HG03108 (cell line): ENCODE results near the gene AKNA.

Source experiments
- ATAC-seq: cut with Tn5 transposase; IDR thresholded peaks from one replicate; pipeline ENCODE4 v1.9.1; 2021; ENCODE audit warnings: moderate library complexity; ENCODE audit not compliant: unreplicated experiment

AKNA gene

DNA sequence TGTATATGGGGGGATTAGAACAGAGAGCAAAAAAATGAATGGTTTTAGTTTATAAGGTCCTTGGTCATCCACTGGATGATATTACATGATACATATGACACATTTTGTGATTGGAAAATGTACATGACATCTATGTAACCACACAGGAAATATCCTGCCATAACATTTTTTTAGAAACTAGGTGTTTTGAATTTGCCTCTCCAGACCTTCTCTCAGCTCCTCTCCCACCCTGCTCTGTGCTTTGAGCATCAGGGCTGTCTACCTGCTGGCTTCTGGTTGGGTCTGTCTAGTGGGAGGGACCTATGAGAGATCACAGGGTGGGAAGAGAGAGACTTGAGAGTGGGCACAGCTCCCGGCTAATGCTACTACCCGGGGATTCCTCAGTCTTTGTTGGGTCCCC lies 24.4 kb downstream of the AKNA start:
- no peak for ATAC-seq

DNA sequence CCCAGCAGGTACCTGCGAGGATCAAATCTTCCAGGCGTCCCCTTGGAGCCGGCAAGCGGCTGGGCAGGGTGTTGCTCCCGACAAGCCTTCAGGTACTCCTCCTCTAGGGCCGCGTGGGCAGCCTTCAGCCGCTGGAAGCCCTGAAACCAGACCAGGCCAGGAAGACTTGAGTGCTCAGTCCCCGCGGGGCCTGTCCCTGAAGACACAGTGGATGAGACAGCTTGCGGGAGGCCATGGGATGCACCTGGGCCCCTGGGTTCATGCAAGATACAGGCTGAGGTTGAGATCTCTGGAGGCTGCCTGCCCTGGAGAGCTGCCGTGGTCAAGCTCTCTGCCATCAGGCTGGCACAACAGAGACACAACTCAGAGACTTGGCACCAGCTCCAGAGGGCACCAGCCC lies 25.4 kb downstream of the AKNA start:
- ATAC-seq = no peak

DNA sequence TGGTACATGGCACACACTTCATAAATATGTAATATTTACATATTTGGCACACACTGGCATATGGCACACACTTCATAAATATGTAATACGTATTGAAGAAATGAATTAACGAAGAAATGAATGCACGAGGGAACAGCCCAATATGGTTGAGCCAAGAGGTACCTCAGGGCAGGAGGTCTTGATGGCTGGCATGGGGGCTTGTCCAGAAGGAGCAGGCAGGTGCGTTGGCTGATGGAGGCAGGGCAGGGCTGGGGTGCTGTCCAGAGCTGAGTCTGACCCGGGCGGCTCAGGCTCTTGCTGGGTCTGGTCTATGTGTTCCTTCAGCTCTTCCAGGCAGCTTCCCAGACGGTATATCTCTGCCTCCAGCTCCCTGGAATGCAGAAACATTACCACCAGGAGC lies 26.2 kb downstream of the AKNA start:
- no peak for ATAC-seq

DNA sequence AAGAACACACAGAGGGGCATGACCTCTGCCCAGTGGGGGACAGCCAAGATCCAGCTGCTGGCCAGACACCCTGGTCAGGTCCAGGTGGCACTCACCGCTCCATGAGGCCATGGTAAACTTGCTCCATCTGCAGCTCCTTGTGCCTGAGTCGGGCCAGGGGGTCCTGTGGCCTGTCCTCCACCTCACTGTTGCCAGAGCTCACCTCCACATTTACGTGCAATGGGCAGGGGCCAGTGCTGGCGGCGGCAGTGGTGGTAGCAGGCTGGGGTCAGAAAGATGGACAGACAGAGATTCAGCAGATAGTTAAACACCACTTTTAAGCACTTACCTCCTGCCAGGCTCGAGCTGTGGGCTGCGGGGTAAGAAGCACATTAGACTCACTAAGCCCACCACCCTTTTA lies 28.0 kb downstream of the AKNA start:
- no peak for ATAC-seq

DNA sequence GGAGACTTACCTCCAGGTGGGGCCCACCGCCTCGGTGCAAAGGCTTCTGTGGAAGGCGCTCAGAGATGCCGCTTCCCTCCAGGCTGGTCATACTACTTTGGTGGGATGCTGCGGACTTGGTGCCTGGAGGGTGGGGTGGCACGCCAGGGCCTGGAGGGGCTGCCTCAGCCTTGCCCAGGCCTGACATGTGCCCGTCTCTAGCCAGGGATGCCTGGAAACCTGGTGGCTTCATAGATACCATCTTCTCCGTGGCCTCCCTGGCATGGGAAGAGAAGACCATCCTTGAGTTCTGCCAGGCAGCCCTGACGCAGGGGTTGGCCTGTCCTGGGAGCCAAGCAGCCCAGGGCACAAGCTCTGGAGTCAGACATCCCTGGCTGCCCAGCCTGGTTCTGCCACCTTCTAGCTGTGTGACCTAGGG lies 29.9 kb downstream of the AKNA start:
- ATAC-seq = no peak

DNA sequence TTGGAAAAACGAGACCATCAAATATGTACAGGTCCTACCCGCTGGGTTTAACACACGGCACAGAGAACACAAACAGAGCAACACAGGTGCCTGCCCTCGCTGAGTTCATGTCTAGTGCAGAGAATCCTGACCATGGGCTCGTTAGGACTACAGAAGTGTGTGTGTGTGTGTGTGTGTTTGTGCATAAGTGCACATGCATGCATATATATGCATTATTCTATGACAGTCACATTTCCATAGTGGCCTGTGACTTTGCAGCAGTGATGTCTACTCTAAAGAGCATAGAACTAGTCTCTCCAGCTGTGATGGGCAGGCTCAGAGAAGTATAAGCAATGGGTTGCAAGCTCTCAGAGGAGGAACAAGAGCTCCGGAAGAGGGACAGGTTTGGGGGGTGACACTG lies 30.4 kb downstream of the AKNA start:
- no peak for ATAC-seq

DNA sequence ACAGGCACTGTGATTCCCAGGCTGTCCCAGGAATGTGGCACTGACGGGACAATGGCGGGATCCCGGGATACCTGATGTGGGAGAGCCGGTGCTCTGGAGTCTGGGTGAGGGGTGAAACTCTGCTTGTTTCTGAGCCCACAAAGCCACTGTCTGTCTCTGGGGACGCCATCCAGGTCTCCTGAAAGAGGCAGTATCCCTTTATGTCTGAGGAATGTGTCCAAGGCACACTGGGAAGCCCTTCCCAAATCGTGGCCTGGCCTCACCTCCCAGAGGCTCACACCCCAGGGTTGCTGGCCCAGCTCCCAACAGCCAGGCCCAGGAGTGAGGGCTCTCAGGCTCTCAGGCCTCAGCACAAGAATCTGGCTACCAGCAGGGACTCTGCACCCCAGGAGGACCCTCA lies 31.0 kb downstream of the AKNA start:
- ATAC-seq = no peak

DNA sequence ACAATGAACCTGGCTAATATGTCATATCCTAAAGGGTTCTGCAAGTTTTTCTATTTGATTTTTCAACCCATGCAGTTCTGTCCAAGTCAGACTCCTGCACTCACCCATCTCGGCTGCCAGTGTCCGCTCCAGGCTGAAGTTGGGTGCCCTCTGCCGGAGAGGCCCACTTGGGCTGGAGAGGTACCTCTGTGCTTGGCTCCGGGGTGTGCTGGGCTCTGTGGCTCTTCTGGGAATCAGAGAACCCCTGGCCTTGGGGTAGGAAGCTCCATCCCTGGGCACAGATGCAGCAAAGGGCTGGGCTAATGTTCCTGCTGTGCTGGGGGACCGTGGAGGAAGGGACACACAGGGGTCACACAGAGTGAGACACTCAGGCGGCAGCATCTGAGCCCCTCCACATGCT lies 32.0 kb downstream of the AKNA start:
- ATAC-seq = no peak

DNA sequence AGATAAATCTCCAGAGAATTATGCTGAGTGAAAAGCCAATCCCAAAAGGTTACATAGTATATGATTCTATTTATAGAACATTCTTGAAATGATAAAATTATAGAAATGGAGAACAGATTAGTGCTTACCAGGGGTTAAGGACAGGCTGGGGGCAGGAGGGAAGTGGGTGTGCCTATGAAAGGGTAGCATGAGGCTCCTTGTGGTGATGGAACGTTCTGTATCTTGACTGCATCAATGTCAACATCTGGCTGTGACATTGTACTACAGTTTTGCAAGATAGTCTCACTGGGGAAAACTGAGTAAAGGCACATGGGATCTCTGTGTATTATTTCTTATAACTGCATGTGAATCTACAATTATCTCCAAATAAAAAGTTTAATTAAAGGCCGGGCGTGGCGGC lies 35.9 kb downstream of the AKNA start:
- ATAC-seq = no peak

DNA sequence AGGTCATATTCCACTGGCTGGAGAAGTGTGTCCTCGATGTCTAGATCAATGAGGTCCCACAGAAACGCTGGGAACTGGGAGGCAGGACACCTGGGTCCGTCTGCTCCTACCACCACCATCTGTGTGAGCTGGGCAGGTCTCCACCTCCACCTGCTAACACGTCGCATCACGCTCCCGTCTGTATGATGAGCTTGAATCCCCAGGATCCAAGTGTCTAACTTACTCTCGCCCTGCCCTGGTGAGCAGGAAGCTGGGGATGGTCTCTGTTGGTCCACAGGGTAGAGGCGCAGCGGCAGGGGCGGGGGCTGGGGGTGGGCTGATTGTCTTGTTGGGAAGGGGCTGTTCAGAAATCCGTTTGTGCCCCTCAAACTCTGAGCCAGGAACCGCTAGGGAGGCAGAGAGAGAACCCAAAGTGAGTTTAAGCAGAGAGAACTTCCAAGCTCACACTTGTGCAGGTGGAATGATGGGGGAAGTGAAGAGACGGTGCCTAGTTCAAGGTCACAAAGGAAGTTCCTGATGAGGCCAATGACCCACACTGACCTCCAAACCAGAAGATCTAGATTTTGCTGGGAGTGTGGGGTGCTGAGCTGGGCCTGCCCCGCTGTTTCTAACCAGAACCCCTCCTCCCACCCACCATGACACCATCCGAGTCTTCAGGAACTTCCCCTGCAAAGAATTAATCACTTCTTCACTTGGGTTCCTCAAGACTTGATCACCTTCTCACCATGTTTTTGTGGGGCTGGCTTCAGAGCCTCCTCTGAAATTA lies 37.0 kb downstream of the AKNA start:
- no peak for ATAC-seq

DNA sequence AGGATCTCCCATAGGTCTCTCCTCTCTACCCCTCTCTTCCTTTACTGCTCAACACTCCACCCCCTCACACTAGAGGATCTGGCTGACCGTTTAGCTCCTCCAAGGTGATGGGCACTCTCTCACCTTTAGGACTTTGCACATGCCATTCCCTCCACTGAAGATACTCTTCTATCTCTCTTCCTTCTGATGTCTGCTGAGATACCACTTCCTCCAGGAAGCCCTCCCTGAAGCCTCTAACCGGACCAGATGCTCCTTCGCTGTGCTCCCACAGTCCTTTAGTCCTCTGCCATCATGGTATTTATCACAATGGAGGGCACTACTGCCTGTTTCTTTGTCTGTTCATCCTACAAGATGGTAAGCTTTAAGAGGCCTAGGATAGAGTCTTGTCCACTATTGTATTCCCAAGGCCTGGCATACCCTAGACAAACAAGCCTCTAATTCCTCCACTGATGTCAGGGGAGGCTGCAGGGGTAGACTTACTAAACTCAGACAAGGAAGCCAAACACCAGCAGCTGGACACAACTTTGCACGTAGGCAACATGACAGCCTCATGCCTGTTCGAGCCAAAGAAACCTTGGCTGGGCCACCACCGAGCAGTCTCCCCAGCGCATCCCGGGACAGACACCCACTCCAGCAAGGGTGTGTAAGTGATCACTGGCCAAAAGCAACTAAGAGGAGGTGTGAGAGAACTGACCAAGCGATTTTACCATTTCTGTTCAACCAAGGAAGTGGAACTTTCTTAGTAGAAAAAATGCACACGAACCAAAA lies 37.9 kb downstream of the AKNA start:
- no peak for ATAC-seq

DNA sequence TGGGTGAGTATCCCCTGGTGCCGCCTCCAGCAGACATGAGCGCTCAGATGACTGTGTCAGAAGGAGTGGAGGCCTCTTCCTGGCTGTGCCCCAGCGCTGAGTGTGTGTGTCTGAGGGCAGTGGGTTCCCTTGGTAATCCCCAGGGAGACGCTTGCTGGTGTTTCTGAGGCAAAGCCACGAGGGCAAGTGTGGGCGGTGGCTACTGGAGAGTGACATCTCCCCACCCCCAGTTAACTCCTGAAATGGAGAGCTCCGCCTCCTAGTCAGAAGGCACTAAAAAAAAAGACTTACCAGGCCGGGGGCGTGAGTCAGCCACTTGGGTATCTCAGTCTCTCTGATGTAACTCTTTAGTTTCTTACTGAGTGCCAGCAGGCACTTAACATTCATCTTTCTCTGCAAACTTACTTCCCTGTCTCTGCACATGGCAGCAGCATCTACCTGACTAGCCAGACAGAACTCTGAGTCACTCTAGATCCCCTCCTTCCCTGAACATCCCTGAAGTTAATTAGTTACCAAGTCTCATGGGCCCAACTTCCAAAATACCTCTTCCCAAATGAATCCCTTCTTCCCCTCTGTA lies 38.8 kb downstream of the AKNA start:
- ATAC-seq = peak; percentile 90

DNA sequence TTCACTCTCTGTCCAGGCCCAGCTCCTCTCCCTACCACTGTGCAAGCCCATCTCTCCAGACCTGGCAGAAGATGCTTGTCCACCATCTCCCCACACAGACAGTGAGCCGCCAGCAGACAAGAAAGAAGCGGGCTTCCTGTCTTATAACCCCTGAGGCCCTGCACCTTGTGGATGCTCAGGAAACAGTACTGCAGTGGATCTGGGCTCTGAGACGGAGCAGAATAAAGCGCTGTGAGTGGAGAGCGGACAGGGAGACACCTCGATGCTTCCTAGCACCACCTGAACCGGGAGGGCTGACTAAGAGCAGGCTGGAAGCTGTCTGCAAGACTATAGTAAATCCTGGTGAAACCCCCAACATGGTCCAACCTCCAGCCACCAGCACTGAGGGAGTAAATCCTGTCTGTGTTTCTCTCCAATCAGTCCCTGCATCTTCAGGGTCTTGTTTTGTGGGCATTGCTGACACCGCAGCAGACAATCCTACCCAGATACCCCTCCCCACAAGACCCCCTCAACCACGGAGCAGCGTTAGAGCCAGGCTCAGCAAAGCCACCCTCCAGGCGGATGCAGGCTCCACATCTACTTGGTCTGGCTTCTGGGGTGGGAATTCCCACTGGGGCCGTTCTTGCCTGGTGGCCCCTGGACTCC lies 39.4 kb downstream of the AKNA start:
- ATAC-seq = no peak

DNA sequence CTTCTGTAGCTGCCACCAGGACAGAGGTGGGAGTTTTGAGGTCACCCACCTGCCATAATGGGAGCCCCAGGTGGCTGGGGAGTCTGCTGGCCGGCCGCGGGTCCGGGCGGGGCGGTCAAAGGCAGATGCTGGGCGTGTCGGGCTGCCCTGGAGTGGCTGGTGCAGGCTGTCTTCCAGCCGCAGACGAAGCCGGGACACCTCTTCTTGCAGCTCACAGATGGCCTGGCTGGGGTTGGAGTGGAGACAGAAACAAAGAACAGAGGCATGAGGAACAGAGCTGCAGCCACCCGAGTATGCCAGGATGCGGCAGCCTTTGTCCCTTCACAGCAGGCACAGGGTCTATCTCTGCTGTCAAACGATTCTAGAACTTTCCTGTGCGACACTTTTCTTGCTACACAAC lies 40.1 kb downstream of the AKNA start:
- no peak for ATAC-seq

DNA sequence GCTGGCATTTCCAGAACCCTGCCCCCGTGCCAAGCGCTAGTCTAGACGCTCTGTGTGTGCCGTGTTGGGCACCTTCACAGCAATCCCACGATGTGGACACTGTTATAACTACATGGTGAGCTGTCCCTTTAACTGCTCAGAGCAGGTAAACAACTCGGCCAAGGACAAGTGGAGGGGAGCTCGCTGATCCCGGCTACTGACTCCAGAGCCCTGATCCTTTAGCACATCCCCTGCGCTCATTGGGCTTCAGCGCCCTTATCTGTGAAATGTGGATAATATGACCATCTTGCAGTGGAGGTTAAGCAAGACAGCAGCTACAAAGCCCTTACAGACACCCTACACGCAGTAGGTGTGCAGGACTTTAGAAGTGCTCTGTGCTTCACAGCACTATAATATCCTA lies 41.6 kb downstream of the AKNA start:
- ATAC-seq = no peak

DNA sequence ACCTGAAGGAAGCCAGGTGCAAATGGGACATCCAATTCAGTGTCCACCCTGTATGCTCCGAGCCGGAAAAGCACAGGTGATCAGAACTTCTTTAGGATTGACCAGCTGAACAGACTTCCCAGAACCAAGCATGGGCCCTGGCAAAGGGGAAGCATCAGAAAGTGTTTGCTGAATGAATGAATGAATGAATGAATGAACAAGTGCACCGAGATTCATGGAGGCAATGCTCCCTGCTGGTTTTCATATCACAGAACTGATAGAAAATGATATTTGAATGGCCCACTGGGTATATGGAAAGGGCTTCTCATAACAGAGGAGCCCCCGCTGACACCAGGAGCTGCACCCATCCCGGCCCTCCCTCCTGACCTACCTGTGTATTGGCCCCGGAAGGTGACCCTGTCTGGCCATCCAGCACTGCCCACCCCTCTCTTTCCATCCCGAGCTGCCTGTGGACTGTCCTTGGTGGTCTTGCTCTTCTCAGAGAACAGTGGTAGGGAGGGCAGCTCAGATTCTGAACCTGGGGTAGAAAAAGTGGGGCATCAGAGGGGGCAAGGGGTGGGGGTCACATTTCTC lies 42.2 kb downstream of the AKNA start:
- ATAC-seq = no peak

DNA sequence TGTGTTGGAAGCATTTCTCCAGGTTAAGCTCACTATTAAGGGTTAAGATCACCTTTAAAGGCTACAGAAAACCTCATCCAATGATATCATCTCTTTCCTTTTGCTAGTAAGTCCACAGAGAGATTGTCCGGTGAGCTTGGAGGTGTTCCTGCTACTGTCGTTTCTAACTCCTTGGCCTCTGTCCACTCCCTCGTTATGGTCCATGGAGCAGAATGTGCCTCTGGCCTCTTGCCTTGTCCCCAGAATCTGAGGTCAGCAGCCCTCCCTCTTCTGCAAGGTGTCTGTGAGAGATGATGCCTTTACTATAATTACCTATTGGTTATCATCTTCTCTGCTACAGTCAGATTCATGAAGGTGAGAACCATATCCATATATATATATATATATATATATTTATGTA lies 43.1 kb downstream of the AKNA start:
- ATAC-seq = no peak

DNA sequence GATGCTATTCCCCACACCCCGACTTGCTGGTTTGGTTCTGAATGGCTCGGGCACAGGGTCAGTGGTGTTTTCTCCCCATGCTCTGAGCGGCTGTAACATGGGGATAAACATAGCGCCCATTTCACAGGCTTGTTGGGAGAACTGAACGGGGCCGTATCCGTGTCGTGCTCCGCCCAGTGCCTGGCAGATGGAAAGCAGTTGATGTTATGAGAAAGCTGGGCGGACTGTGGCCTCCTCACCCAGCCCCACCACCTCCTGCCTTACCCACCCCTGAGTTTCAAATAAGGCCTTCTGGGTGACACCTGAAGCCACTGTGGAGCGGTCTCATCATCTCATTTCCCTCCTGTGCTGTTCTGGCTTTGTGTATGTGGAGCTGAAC lies 43.6 kb downstream of the AKNA start:
- ATAC-seq = no peak

DNA sequence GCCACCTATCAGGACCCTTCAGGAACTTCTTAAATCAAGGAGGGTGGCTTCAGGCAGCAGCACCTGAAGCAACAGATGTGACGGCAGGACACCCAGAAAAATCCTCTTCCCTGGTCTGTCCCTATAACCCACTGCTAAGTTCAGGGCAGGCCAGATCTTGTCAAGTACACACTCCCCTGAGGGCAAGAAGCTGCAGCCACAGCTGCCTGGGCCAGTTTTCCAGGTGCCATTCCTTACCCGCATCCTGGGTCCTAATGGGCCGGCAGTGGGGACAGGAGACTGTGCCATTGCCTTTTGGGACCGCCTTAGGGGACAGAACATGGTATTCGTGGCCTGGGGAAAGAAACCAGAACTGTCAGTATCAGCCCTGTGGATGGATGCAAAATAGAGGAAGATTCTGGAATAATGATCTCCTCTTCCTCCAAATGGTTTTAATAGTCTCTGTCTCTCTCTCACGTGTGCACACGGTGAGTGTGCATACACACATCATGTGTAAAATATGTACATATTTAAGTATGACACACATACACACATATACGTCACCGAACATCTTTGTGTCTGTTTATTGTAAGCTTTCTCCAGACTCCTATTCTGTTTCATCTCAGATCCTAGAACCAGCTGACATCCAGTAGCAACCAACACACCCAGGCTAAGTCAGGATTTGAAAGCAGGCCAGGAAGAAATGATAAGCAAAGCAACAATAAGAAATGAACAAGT lies 44.2 kb downstream of the AKNA start:
- no peak for ATAC-seq

DNA sequence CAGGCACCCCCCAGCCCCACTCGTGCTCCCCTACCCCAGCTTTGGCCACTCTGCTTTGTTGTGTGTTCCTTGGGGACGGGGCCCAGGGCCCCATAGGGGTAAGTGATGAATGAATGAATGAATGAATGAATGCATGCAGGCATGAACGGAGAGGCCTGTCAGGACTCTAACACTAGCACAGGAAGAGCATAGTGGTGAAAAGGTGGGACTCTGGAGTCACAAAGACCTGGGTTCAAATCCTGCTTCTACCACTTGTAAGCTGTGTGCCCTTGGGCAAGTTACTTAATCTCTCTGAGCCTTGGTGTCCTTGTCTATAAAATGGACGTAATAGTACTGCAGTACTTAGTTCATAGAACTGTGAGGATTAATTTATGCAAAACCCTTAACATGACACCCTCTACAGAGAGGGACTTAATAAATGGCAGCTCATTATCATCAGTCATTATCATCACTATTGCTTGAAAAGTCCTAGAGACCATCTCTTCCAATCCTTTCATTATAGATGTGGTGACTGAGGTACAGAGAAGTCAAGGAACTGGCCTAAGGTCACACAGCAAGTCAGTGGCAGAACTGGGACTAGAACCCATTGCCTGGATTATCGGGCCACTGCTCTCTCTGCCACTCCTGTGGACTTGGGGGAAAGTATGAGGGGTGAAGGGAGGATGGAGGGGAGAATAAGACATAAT lies 44.9 kb downstream of the AKNA start:
- ATAC-seq = no peak
